GM21825 (cell line): ENCODE data around the gene KRTCAP3.

ENCODE experiments used
- ATAC-seq: cut with Tn5 transposase; IDR thresholded peaks from one replicate; pipeline ENCODE4 v1.9.1; 2021; ENCODE audit warnings: mild to moderate bottlenecking, moderate library complexity; ENCODE audit not compliant: unreplicated experiment

The KRTCAP3 gene

GRCh38 chr2:27435628-27436027 lies 6.6 kb upstream of the KRTCAP3 start:
- no peak for ATAC-seq

GRCh38 chr2:27441226-27441926 lies 805 bp upstream of the KRTCAP3 start:
- no peak for ATAC-seq

- ATAC-seq, result no peak
These were observed 720 bp downstream of the KRTCAP3 start for GRCh38 chr2:27442920-27443282.

GRCh38 chr2:27445155-27445554 lies 3.0 kb downstream of the KRTCAP3 start:
- no peak for ATAC-seq

- ATAC-seq, result no peak
These were observed 3.4 kb downstream of the KRTCAP3 start for GRCh38 chr2:27445615-27446014.

- ATAC-seq, result no peak
These were observed 3.9 kb downstream of the KRTCAP3 start for GRCh38 chr2:27446057-27446456.

- ATAC-seq, result no peak
These were observed 6.2 kb downstream of the KRTCAP3 start for GRCh38 chr2:27448381-27448780.

GRCh38 chr2:27451095-27451494 lies 8.9 kb downstream of the KRTCAP3 start:
- no peak for ATAC-seq

GRCh38 chr2:27453968-27454367 lies 11.8 kb downstream of the KRTCAP3 start:
- ATAC-seq, result no peak

GRCh38 chr2:27461118-27461517 lies 18.9 kb downstream of the KRTCAP3 start:
- no peak for ATAC-seq

GRCh38 chr2:27464443-27464842 lies 22.3 kb downstream of the KRTCAP3 start:
- no peak for ATAC-seq

- no peak for ATAC-seq
These were observed 29.8 kb downstream of the KRTCAP3 start for GRCh38 chr2:27471961-27472360.

- ATAC-seq, result no peak
These were observed 43.3 kb downstream of the KRTCAP3 start for GRCh38 chr2:27485496-27485895.

GRCh38 chr2:27489118-27489497 lies 46.9 kb downstream of the KRTCAP3 start:
- no peak for ATAC-seq

- ATAC-seq, result peak; percentile 95
These were observed 47.6 kb downstream of the KRTCAP3 start, which contains the start of gene IFT172 for GRCh38 chr2:27489498-27490397. IFT172 (minus strand) TSS chr2:27489743; CDS start chr2:27489653, 90 bp downstream.

- ATAC-seq, result no peak
These were observed 50.4 kb downstream of the KRTCAP3 start for GRCh38 chr2:27492557-27492956.

GRCh38 chr2:27493948-27494283 lies 51.7 kb downstream of the KRTCAP3 start:
- no peak for ATAC-seq
